ENCODE results near the gene PRR35.

The PRR35 gene

DNA sequence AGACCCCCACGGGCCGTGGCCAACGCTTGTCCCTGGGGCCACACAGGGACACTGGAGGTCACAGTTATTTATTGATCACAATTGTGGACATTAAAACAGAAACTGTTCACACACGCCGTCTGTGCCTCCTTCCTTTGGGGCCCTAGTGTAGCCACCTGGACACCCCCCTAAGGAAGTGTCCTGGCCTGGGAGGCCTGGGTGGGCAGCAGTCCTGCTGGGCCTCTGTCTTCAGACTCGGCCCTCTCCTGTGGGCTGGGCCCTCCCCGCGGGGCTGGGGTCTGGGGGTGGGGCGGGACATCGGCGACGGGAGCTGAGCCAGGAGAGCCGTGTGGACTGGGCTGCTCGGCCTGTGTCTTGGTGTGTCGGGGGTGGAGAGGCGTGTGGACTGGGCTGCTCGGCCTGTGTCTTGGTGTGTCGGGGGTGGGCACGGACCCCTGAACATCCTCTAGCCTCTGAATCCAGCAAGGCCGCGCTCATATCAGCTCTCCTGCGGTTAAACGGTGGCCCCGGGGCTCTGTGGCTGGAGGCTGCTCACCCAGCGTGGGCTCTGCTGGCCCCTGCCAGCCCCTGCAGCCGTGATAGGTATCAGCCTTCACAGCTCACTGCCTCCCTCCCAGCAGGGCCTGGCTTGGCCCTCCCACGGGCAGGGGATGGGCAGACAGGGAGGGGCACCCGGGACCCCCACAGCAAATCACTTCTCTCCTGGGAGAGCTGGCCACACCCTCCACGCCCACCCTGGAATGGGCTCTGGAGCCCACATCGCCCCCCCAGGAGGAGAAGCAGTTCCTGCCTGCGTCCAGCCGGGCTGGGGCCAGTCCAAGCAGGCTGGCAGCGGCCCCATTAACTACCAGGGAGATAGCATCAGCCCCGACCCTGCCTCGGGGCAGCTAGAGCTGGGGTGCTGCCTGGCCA lies 5.5 kb downstream of the PRR35 start:
- no peak overlapping the region for H3K27ac ChIP-seq (ENCODE audit: low read depth, low read length)
- H3K4me1 ChIP-seq (ENCODE audit: control insufficient read depth, low read length) = peaks cover 27% of the 10 kb centered on the region

DNA sequence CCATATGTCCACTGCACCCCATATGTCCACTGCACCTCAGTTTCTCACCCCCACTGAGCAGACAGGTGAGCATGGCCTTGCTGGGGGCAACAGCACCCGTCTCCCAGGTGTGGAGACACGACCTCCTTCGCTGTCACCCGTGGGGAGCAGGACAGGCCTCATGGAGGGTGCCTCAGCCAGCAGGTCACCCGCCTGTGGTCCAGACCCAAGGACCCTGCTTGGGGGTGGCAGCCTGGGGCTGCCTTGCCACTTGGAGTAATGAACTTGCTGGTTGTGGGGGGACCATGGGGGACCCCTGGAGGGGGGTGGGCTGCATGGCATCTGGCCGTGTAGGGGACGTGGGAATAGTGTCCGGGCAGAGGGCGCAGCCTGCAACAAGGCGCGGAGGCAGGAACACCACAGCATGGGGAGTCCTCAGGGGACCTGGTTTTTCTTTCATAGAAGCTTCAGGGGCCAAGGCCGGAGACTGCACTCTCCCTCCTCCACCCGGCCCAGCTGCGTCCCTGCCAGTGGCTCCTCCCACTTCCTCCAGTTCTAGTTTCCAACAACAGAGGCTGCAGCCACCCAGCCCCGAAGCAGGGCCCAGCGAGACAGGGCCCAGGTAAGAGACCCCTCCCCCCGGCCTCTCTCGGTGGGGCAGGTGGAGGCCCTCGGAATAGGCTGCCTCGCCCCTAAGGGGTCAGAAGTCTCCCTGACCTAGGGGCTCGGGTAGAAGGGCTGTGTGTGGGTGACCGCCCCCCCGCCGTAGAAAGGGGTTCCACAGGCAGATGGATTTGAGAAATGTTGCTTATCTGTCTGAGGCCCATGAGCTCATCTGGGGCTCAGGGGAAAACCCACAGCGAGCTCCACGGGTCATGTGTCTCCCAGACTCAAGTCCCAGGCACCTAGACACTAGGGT lies 6.5 kb downstream of the PRR35 start, which contains the start of gene NHLRC4:
Gene NHLRC4, plus strand, starts transcription at position 531 of the 898 bp plus-strand sequence. CDS start 1,043 bp downstream, outside the sequence.
- Histone ChIP-seq H3K4me2 (ENCODE audit: low read length) (peak within 1 kb of the TSS; percentile 74), H3F3A (ENCODE audit: control insufficient read depth, insufficient read depth) (no peaks in the 10 kb centered on the region), H3K4me1 (ENCODE audit: control insufficient read depth, low read length) (peaks cover 32% of the 10 kb centered on the region), H3K36me3 (ENCODE audit: control insufficient read depth, low read length) (no peaks in the 10 kb centered on the region), H4K20me1 (ENCODE audit: control insufficient read depth, insufficient read depth, low read depth, low read length) (no peaks in the 10 kb centered on the region), H3K79me2 (ENCODE audit: control insufficient read depth, low read length) (peaks cover 16% of the 10 kb centered on the region), H3K9me3 (ENCODE audit: control insufficient read depth, insufficient read depth, low read length) (no peaks in the 10 kb centered on the region), H3K9me2 (replicated peaks; ENCODE audit: control insufficient read depth, low read length) (no peaks in the 10 kb centered on the region), H3K4me3 (ENCODE audit: low read length) (peak within 1 kb of the TSS; percentile 59), H3K27ac (ENCODE audit: low read depth, low read length) (peak within 1 kb of the TSS; percentile 62), H3K27me3 (ENCODE audit: control insufficient read depth, low read length) (no peaks in the 10 kb centered on the region)
- TF ChIP-seq, protein P1, sequence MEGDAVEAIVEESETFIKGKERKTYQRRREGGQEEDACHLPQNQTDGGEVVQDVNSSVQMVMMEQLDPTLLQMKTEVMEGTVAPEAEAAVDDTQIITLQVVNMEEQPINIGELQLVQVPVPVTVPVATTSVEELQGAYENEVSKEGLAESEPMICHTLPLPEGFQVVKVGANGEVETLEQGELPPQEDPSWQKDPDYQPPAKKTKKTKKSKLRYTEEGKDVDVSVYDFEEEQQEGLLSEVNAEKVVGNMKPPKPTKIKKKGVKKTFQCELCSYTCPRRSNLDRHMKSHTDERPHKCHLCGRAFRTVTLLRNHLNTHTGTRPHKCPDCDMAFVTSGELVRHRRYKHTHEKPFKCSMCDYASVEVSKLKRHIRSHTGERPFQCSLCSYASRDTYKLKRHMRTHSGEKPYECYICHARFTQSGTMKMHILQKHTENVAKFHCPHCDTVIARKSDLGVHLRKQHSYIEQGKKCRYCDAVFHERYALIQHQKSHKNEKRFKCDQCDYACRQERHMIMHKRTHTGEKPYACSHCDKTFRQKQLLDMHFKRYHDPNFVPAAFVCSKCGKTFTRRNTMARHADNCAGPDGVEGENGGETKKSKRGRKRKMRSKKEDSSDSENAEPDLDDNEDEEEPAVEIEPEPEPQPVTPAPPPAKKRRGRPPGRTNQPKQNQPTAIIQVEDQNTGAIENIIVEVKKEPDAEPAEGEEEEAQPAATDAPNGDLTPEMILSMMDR (IDR thresholded peaks at IDR 0.05; ENCODE audit: low read depth, low read length, poor library complexity, severe bottlenecking) = no peak
- TF ChIP-seq EZH2phosphoT487 (IDR thresholded peaks at IDR 0.05; ENCODE audit: borderline replicate concordance, low read length) = no peak

More for the DNA sequence above, 5.5 kb downstream of the PRR35 start:
- H3K4me2 ChIP-seq (ENCODE audit: low read length) = no peak overlapping the region
- peaks cover 8% of the 10 kb centered on the region for H3K79me2 ChIP-seq (ENCODE audit: control insufficient read depth, low read length)
- H4K20me1 ChIP-seq (ENCODE audit: control insufficient read depth, insufficient read depth, low read depth, low read length) = no peaks in the 10 kb centered on the region
- no peaks in the 10 kb centered on the region for H3K36me3 ChIP-seq (ENCODE audit: control insufficient read depth, low read length)
- no peaks in the 10 kb centered on the region for H3K9me2 ChIP-seq (replicated peaks; ENCODE audit: control insufficient read depth, low read length)
- no peaks in the 10 kb centered on the region for H3F3A ChIP-seq (ENCODE audit: control insufficient read depth, insufficient read depth)
- H3K4me3 ChIP-seq (ENCODE audit: low read length) = no peak overlapping the region
- no peaks in the 10 kb centered on the region for H3K9me3 ChIP-seq (ENCODE audit: control insufficient read depth, insufficient read depth, low read length)
- no peaks in the 10 kb centered on the region for H3K27me3 ChIP-seq (ENCODE audit: control insufficient read depth, low read length)
- TF ChIP-seq EZH2phosphoT487 (IDR thresholded peaks at IDR 0.05; ENCODE audit: borderline replicate concordance, low read length) = no peak
- TF ChIP-seq, protein P1 (IDR thresholded peaks at IDR 0.05; ENCODE audit: low read depth, low read length, poor library complexity, severe bottlenecking) = no peak

DNA sequence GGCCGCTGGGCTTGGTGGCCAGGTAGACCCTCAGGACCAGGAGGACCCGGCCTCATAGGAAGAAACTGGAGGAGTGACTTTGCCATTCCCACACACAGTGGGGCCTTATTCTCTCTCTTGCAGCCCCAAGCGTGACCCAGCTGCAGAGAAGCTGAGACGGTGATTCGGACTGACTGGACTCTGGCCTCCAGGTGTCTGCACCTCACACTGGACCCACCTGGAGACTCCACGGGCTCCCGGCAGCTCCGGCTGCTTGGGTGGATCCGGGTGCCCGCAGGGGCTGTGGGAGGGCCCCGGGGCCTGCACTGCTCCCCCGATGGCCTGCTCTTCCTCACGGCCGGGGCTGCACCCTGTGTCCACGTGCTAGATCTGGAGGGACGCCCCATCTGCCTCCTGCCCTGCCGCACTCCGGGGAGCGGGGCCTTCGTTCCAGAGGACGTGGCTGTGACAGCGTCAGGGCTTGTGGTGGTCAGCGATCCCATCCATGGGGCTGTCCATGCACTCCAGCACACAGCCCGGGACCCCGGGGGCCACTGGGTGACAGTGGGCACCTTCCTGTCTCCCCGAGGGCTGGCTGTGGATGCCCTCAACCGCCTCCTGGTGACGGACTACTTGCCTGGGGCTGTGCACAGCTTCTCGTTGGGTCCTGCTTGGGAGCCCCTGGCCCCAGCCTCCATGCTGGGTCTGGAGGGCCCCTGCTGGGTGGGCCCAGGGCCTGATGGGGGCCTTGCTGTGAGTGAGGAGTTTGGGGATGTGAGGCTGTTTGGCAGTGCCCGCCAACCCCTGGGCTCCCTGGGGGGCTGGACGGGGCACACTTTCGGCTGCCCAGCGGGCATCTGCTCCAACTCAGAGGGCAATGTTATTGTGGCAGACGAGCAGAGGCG lies 7.4 kb downstream of the PRR35 start:
- no peak for TF ChIP-seq EZH2phosphoT487 (IDR thresholded peaks at IDR 0.05; ENCODE audit: borderline replicate concordance, low read length)
- TF ChIP-seq, protein P1 (IDR thresholded peaks at IDR 0.05; ENCODE audit: low read depth, low read length, poor library complexity, severe bottlenecking) = no peak
- Histone ChIP-seq H3K9me3 (ENCODE audit: control insufficient read depth, insufficient read depth, low read length) (no peaks in the 10 kb centered on the region), H3K4me2 (ENCODE audit: low read length) (peak overlapping the region; percentile 74), H3K4me1 (ENCODE audit: control insufficient read depth, low read length) (peaks cover 32% of the 10 kb centered on the region), H3K36me3 (ENCODE audit: control insufficient read depth, low read length) (no peaks in the 10 kb centered on the region), H3K27ac (ENCODE audit: low read depth, low read length) (peak overlapping the region; percentile 62), H3K9me2 (replicated peaks; ENCODE audit: control insufficient read depth, low read length) (no peaks in the 10 kb centered on the region), H3K27me3 (ENCODE audit: control insufficient read depth, low read length) (no peaks in the 10 kb centered on the region), H3F3A (ENCODE audit: control insufficient read depth, insufficient read depth) (no peaks in the 10 kb centered on the region), H3K4me3 (ENCODE audit: low read length) (peak overlapping the region; percentile 59), H4K20me1 (ENCODE audit: control insufficient read depth, insufficient read depth, low read depth, low read length) (no peaks in the 10 kb centered on the region), H3K79me2 (ENCODE audit: control insufficient read depth, low read length) (peaks cover 19% of the 10 kb centered on the region)

Data from DOHH2 (cell line).